H9 (cell line): ENCODE results near the gene ADAR. TPM values are rescaled to one million over a fixed set of nuclear protein-coding genes. Genes with fewer than 3 reads are reported as not detected.

ENCODE experiments used
- DNase-seq: peaks from one replicate; pipeline ENCODE4 v3.0.0-alpha.2; 2017
- H2AFZ ChIP-seq: one replicate; pipeline ENCODE4 v1.6.1; 2013; ENCODE audit warnings: mild to moderate bottlenecking, low read length, control low read depth, moderate library complexity
- H2AK5ac ChIP-seq: 2 replicates; pipeline ENCODE4 v1.6.1; 2013; ENCODE audit warnings: low read length, control low read depth, mixed read lengths; ENCODE audit not compliant: insufficient read length
- H2BK120ac ChIP-seq: one replicate; pipeline ENCODE4 v1.6.1; 2013; ENCODE audit warnings: low read depth, mild to moderate bottlenecking, low read length, control low read depth, inconsistent platforms; ENCODE audit not compliant: poor library complexity, severe bottlenecking
- H2BK12ac ChIP-seq: 2 replicates; pipeline ENCODE4 v1.6.1; 2013; ENCODE audit warnings: low read length, control low read depth, mixed read lengths, low read depth; ENCODE audit not compliant: insufficient read length
- H2BK15ac ChIP-seq: 2 replicates; pipeline ENCODE4 v1.6.1; 2013; ENCODE audit warnings: low read depth, low read length, control low read depth
- H2BK20ac ChIP-seq: one replicate; pipeline ENCODE4 v1.6.1; 2013; ENCODE audit warnings: low read depth, mild to moderate bottlenecking, low read length, control low read depth, inconsistent platforms; ENCODE audit not compliant: poor library complexity, severe bottlenecking
- H2BK5ac ChIP-seq: 2 replicates; pipeline ENCODE4 v1.6.1; 2013; ENCODE audit warnings: low read length, control low read depth, mixed read lengths; ENCODE audit not compliant: insufficient read length
- H3K14ac ChIP-seq: 2 replicates; pipeline ENCODE4 v1.6.1; 2013; ENCODE audit warnings: low read length, control low read depth; ENCODE audit not compliant: insufficient read depth
- H3K18ac ChIP-seq: 2 replicates; pipeline ENCODE4 v1.6.1; 2013; ENCODE audit warnings: low read depth, mild to moderate bottlenecking, mixed read lengths, low read length, control low read depth; ENCODE audit not compliant: insufficient read length
- H3K23ac ChIP-seq: 2 replicates; pipeline ENCODE4 v1.6.1; 2013; ENCODE audit warnings: low read length, control low read depth, mixed read lengths, low read depth; ENCODE audit not compliant: insufficient read length
- H3K23me2 ChIP-seq: 2 replicates; pipeline ENCODE4 v1.6.1; 2013; ENCODE audit warnings: low read depth, mild to moderate bottlenecking, mixed read lengths, low read length, control low read depth; ENCODE audit not compliant: insufficient read length, poor library complexity, severe bottlenecking
- H3K27ac ChIP-seq: 2 replicates; pipeline ENCODE4 v1.5.1; 2013; ENCODE audit warnings: low read length, control low read depth, mixed read lengths, low read depth; ENCODE audit not compliant: insufficient read length
- H3K27me3 ChIP-seq: 2 replicates; pipeline ENCODE4 v1.6.1; 2013; ENCODE audit warnings: low read length, control low read depth, inconsistent platforms; ENCODE audit not compliant: insufficient read depth
- H3K4ac ChIP-seq: 2 replicates; pipeline ENCODE4 v1.6.1; 2013; ENCODE audit warnings: low read depth, mild to moderate bottlenecking, control low read depth, inconsistent platforms, low read length, moderate library complexity
- H3K4me1 ChIP-seq: 2 replicates; pipeline ENCODE4 v1.6.1; 2013; ENCODE audit warnings: low read length, control low read depth, inconsistent platforms; ENCODE audit not compliant: insufficient read depth
- H3K4me2 ChIP-seq: 2 replicates; pipeline ENCODE4 v1.6.1; 2013; ENCODE audit warnings: low read length, control low read depth, mixed read lengths; ENCODE audit not compliant: insufficient read length, insufficient read depth
- H3K56ac ChIP-seq: 2 replicates; pipeline ENCODE4 v1.6.1; 2013; ENCODE audit warnings: low read depth, mild to moderate bottlenecking, mixed read lengths, low read length, control low read depth; ENCODE audit not compliant: insufficient read length
- H3K79me1 ChIP-seq: 2 replicates; pipeline ENCODE4 v1.6.1; 2013; ENCODE audit warnings: low read depth, mild to moderate bottlenecking, moderate library complexity, low read length, control low read depth, inconsistent platforms; ENCODE audit not compliant: insufficient read depth, poor library complexity, severe bottlenecking
- H3K79me2 ChIP-seq: 2 replicates; pipeline ENCODE4 v1.6.1; 2013; ENCODE audit warnings: low read length, control low read depth, inconsistent platforms; ENCODE audit not compliant: insufficient read depth
- H3K9ac ChIP-seq: 2 replicates; pipeline ENCODE4 v1.6.1; 2013; ENCODE audit warnings: low read length, control low read depth, mixed read lengths; ENCODE audit not compliant: insufficient read length; ENCODE audit errors: extremely low read depth
- H3K9me3 ChIP-seq: one replicate; pipeline ENCODE4 v1.6.1; 2013; ENCODE audit warnings: low read depth, low read length, inconsistent platforms; ENCODE audit not compliant: control insufficient read depth
- H3T11ph ChIP-seq: one replicate; pipeline ENCODE4 v1.6.1; 2013; ENCODE audit warnings: mild to moderate bottlenecking, low read length, control low read depth, inconsistent platforms
- H4K20me1 ChIP-seq: one replicate; pipeline ENCODE4 v1.6.1; 2013; ENCODE audit not compliant: control insufficient read depth, insufficient read length, insufficient read depth
- H4K5ac ChIP-seq: 2 replicates; pipeline ENCODE4 v1.6.1; 2013; ENCODE audit warnings: low read depth, mild to moderate bottlenecking, mixed read lengths, low read length, control low read depth; ENCODE audit not compliant: insufficient read length
- H4K8ac ChIP-seq: replicated peaks from 2 replicates; pipeline ENCODE4 v1.6.1; 2013; ENCODE audit warnings: low read length, control low read depth, mixed read lengths, low read depth; ENCODE audit not compliant: insufficient read length
- H4K91ac ChIP-seq: 2 replicates; pipeline ENCODE4 v1.6.1; 2013; ENCODE audit warnings: low read depth, mild to moderate bottlenecking, moderate library complexity, mixed read lengths, low read length, control low read depth; ENCODE audit not compliant: insufficient read length
- H3K27ac Mint-ChIP-seq, 3 experiments: 2 replicates in 2 of 3; 3 replicates in 1 of 3; pipeline ENCODE4 v1.8.0; 2020 to 2021; ENCODE audit warnings: mixed read lengths in 3 of 3, mild to moderate bottlenecking in 1 of 3, moderate library complexity in 1 of 3
- H3K27me3 Mint-ChIP-seq: 2 replicates; pipeline ENCODE4 v1.8.0; 2021; ENCODE audit warnings: low read depth, mild to moderate bottlenecking, moderate library complexity, mixed read lengths
- H3K36me3 Mint-ChIP-seq, 3 experiments: 2 replicates in 2 of 3; 3 replicates in 1 of 3; pipeline ENCODE4 v1.8.0; 2020 to 2021; ENCODE audit warnings: low read depth in 3 of 3, mixed read lengths in 3 of 3; ENCODE audit not compliant: insufficient read depth in 1 of 3
- H3K4me1 Mint-ChIP-seq, 2 experiments: 2 replicates each; pipeline ENCODE4 v1.8.0; 2020; ENCODE audit warnings: mixed read lengths in 2 of 2
- H3K4me3 Mint-ChIP-seq, 2 experiments: 2 replicates in 1 of 2; 3 replicates in 1 of 2; pipeline ENCODE4 v1.8.0; 2020 to 2021; ENCODE audit warnings: mild to moderate bottlenecking in 2 of 2, mixed read lengths in 2 of 2, moderate library complexity in 1 of 2
- H3K9me3 Mint-ChIP-seq, 2 experiments: 2 replicates in 1 of 2; 3 replicates in 1 of 2; pipeline ENCODE4 v1.8.0; 2020; ENCODE audit warnings: mild to moderate bottlenecking in 2 of 2, mixed read lengths in 2 of 2, moderate library complexity in 1 of 2
- CTCF ChIP-seq: fragments of 200-600 bp; sonication (generic); conservative IDR thresholded peaks from 3 replicates; pipeline ENCODE4 v1.8.0; 2021; ENCODE audit warnings: antibody characterized with exemption, mild to moderate bottlenecking
- WGBS: extraction: QIAGEN DNeasy Blood & Tissue Kit; methylation state at CpG from one replicate; pipeline ENCODE4 v1.1.7; 2013; ENCODE audit warnings: missing lambda C conversion rate, low lambda C conversion rate, mixed read lengths; ENCODE audit not compliant: insufficient read length; ENCODE audit errors: extremely low coverage; 5-methylcytosine and 5-hydroxymethylcytosine counted together
- total RNA-seq: library from RNA; stranded (reverse); gene quantifications from 2 replicates; pipeline ENCODE4 v1.2.1, GENCODE V29; 2021

Gene ADAR
- total RNA-seq, 1 experiment from 2014 or later: 236 TPM

- Mint-ChIP-seq H3K36me3 (no peaks in the 10 kb centered on the region), H3K4me1 (peaks cover 45 to 46% of the 10 kb centered on the region in 2 experiments), H3K4me3 (no peak overlapping the region), H3K9me3 (no peaks in the 10 kb centered on the region), H3K27ac (no peak overlapping the region), H3K27me3 (no peaks in the 10 kb centered on the region)
- no CpG with 5 or more reads among the region's 4 CpGs for WGBS
- H3K18ac ChIP-seq: no peak overlapping the region
- H3K56ac ChIP-seq: no peak overlapping the region
- H2AFZ ChIP-seq: no peak overlapping the region
- H4K8ac ChIP-seq: no peak overlapping the region
- no peak for TF ChIP-seq CTCF
- H3K9me3 ChIP-seq: no peaks in the 10 kb centered on the region
- H3K14ac ChIP-seq: no peak overlapping the region
- no peak overlapping the region for H2BK12ac ChIP-seq
- no peak overlapping the region for H2BK5ac ChIP-seq
- peaks cover 4% of the 10 kb centered on the region for H3K79me1 ChIP-seq
- no peak overlapping the region for H3K23ac ChIP-seq
- no peaks in the 10 kb centered on the region for H3K23me2 ChIP-seq
- no peak overlapping the region for H3T11ph ChIP-seq
- no peak overlapping the region for H4K91ac ChIP-seq
- no peak overlapping the region for H2BK20ac ChIP-seq
- DNase-seq: no peak
- H3K9ac ChIP-seq: no peak overlapping the region
- no peak overlapping the region for H4K5ac ChIP-seq
- H2BK120ac ChIP-seq: no peak overlapping the region
- H3K4ac ChIP-seq: no peak overlapping the region
- H3K4me2 ChIP-seq: no peak overlapping the region
- H3K4me1 ChIP-seq: peaks cover 12% of the 10 kb centered on the region; the same call in 1 of the 2 replicates
- no peaks in the 10 kb centered on the region for H4K20me1 ChIP-seq
- H3K79me2 ChIP-seq: peaks cover 28% of the 10 kb centered on the region; the same call in 1 of the 2 replicates
- no peak overlapping the region for H2BK15ac ChIP-seq
- no peak overlapping the region for H3K27ac ChIP-seq
- H2AK5ac ChIP-seq: no peak overlapping the region
- H3K27me3 ChIP-seq: no peaks in the 10 kb centered on the region
Measured at GRCh38 chr1:154615411-154615810, 7.4 kb upstream of the ADAR start.
